HUES6 (cell line): ENCODE data around the gene PTTG1IP.
"Not testable (repeated sequence)": the region's sequence is repeated elsewhere in the genome, so short reads cannot be mapped to it uniquely, and the experiment has no call there.

Source experiments
- H3K27ac ChIP-seq: 2 replicates; pipeline ENCODE4 v1.7.0; 2013; ENCODE audit warnings: low read depth, mild to moderate bottlenecking, low read length, inconsistent platforms
- H3K27me3 ChIP-seq: 2 replicates; pipeline ENCODE4 v1.6.1; 2013; ENCODE audit warnings: low read length; ENCODE audit not compliant: control insufficient read depth, insufficient read depth
- H3K36me3 ChIP-seq: 2 replicates; pipeline ENCODE4 v1.6.1; 2013; ENCODE audit warnings: low read length; ENCODE audit not compliant: control insufficient read depth, insufficient read depth
- H3K4me1 ChIP-seq: 2 replicates; pipeline ENCODE4 v1.6.1; 2013; ENCODE audit warnings: low read length; ENCODE audit not compliant: control insufficient read depth, insufficient read depth
- H3K4me3 ChIP-seq: 2 replicates; pipeline ENCODE4 v1.5.1; 2013; ENCODE audit warnings: low read depth, low read length
- H3K9ac ChIP-seq: one replicate; pipeline ENCODE4 v1.6.1; 2013; ENCODE audit warnings: mild to moderate bottlenecking, low read length
- H3K9me3 ChIP-seq: 2 replicates; pipeline ENCODE4 v1.6.1; 2013; ENCODE audit warnings: low read depth, low read length; ENCODE audit not compliant: control insufficient read depth, insufficient read depth

PTTG1IP gene

DNA sequence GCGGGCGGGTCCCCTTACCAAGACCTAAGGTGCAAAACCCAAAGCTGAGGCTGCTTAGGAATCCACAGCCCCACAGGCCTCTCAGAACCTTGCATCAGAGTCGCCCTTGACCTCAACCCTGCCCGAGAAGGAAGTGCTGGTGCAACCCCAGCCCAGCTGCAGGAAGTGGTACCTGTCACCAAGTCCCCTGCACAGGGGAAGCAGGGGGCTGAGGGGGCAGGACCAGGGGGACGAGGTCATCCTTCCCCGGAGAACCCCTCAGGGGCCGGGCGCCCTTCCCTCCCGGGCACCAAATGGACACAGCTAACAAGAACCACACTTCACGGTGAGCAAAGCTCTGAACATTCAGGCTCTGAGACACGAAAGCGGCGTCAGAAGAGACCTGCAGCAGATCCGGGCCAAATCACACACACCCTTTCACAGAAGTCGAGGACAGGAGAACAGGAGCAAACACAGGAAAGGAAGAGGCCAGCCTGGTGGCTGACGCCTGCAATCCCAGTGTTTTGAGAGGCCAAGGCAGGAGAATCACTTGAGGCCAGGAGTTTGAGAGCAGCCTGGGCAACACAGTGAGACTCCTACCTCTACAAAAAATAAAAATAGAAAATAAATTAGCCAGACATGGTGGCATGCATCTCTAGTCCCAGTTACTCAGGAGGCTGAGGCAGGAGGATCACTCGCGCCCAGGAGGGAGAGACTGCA is 40.8 kb upstream of the PTTG1IP start:
- H3K36me3 ChIP-seq = no peaks in the 10 kb centered on the region
- no peak overlapping the region for H3K27ac ChIP-seq
- H3K9me3 ChIP-seq = no peaks in the 10 kb centered on the region
- H3K4me1 ChIP-seq = peaks cover 2% of the 10 kb centered on the region; the same call in 1 of the 2 replicates
- peaks cover 21% of the 10 kb centered on the region for H3K27me3 ChIP-seq
- H3K4me3 ChIP-seq = no peak overlapping the region
- H3K9ac ChIP-seq = no peak overlapping the region

DNA sequence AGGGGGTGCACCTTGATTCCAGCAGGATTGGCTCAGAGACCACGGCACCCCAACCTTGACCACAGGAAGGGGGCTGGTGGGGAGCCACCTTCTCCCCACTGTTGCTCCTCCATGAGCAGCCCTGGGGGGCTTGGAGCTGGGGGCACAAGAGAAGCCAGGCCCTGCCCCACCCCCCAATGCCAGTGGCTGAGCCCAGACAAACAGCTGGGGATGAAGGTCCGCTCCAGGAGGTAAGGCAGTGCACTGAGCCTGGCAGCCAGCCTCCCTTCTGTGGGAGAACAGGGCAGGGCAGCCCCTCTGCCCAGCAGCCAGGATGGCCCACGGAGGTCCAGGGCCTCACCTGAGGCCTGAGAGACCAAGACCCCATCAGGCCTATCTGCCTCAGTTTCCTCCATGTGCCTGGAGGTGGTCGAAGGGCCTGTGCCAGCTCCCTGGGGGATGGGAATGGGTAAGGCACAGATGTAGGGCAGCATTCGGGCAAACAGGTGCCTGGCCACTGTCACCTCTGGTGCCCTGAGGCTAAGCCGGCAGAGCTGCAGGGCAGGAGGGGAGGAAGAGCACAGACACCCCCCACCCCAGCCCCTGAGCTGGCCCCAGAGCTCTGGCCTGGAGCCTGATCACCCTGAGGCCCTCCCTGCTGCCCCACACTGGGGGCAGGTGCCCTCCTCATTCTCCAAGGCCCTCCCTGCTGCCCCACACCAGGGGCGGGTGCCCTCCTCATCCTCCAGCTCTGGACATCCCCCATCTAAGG is 40.1 kb upstream of the PTTG1IP start:
- no peak overlapping the region for H3K4me3 ChIP-seq

DNA sequence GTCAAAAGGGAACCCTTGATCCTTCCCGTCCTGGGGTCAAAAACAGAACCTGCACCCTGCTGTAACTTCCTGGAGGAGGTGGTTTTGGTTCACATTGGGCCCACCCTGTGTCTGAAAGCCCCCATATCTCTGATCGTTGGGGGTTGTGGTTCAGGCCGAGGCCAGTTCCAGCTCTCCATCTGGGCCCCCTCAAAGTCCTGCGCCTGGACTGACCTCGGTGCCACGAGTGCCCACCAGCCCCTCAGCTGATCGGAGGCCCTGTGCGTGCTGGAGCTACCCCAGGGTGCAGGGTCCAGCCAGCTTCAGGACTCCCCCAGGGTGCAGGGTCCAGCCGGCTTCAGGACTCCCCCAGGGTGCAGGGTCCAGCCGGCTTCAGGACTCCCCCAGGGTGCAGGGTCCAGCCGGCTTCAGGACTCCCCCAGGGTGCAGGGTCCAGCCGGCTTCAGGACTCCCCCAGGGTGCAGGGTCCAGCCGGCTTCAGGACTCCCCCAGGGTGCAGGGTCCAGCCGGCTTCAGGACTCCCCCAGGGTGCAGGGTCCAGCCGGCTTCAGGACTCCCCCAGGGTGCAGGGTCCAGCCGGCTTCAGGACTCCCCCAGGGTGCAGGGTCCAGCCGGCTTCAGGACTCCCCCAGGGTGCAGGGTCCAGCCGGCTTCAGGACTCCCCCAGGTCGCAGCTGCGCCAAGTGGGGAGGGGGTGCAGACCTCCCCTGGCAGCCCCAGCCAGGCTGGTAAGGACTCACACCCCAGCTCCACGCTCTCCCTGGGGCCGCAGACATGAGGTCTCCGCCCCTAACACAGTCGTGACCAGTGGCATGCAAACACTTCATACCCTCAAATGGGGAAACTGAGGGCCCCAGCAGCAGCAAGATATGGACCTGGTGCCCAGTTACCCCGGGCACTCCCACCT is 39.3 kb upstream of the PTTG1IP start:
- not testable (repeated sequence) for H3K36me3 ChIP-seq, H3K27ac ChIP-seq, H3K4me1 ChIP-seq, H3K9ac ChIP-seq, H3K4me3 ChIP-seq, H3K9me3 ChIP-seq, H3K27me3 ChIP-seq

More for the DNA sequence above, 40.1 kb upstream of the PTTG1IP start:
- no peak overlapping the region for H3K27ac ChIP-seq
- H3K36me3 ChIP-seq = no peaks in the 10 kb centered on the region
- H3K27me3 ChIP-seq = peaks cover 14% of the 10 kb centered on the region
- H3K9me3 ChIP-seq = no peaks in the 10 kb centered on the region
- no peak overlapping the region for H3K9ac ChIP-seq
- H3K4me1 ChIP-seq = no peaks in the 10 kb centered on the region; the same call in 1 of the 2 replicates

DNA sequence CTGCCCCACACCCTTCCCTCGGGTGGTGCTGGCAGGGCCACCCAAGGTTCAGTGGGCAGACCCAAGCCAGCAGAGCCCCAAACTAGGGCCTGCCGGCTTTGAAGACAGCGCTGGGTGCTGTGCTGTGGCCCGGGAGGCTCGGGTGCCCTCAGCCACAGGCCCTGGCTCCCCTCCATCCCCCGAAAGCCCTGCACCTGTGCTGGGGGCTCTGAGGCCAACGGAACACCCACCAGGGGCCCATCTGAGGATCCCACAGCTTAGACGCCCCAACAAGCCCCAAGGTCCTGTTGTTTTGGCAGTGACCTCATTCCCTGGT is 38.6 kb upstream of the PTTG1IP start:
- no peak overlapping the region for H3K9ac ChIP-seq
- H3K4me1 ChIP-seq = peaks cover 9% of the 10 kb centered on the region; the same call in 1 of the 2 replicates
- H3K27ac ChIP-seq = no peak overlapping the region

DNA sequence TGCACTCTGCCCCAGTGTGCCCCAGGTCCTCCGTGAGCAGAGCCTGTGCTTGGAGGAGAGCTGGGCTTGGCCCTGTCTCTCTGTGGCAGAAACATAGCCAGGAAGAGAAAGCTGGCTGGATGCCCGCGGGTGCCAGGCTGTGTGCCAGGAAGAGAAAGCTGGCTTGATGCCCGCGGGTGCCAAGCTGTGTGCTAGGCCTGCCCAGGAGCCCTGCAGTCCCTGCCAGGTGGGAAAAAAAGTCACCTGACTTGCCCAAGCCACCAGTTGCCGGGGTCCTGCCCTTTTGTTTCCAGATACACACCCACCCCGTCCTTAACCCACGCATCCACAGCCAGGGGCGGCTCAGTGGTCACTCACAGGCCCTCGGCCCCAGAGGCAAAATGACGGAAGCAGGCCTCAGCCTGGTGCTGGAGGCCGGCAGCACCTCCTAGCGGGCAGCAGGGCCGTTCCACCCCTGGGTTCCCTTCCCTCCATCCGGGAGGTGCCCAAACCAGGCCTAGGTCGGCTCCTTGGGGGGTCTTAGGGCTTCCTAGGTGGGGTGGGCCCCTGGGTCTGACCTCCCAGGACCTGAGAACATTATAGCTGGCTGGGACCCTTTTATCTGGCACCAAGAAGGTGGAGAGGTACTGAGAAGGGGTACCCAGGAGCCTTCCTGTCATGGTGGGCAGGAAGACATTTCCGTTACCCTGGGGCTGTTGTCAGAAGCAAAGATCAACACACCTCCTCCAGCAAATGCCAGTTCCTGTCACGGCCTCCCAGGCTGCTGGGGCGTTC is 38.1 kb upstream of the PTTG1IP start:
- H3K27me3 ChIP-seq = no peaks in the 10 kb centered on the region; the same call in 1 of the 2 replicates
- H3K4me3 ChIP-seq = no peak overlapping the region
- no peaks in the 10 kb centered on the region for H3K9me3 ChIP-seq
- peaks cover 14% of the 10 kb centered on the region; the same call in 1 of the 2 replicates for H3K4me1 ChIP-seq
- no peak overlapping the region for H3K9ac ChIP-seq
- no peak overlapping the region for H3K27ac ChIP-seq
- H3K36me3 ChIP-seq = no peaks in the 10 kb centered on the region

More for the DNA sequence above, 38.6 kb upstream of the PTTG1IP start:
- no peaks in the 10 kb centered on the region for H3K9me3 ChIP-seq
- no peak overlapping the region for H3K4me3 ChIP-seq
- H3K36me3 ChIP-seq = no peaks in the 10 kb centered on the region
- no peaks in the 10 kb centered on the region; the same call in 1 of the 2 replicates for H3K27me3 ChIP-seq

DNA sequence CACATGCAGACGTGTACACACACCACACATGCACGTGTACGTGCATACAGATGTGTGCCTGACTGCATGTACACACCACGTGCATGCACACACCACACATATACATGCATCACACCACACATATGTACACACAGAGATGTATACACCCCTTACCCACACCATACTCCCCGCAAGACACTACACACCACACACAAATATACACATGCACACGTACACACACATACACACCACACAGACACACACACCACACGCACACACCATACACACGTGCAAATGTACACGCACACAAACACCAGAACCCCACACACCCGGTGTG is 37.5 kb upstream of the PTTG1IP start:
- no peak overlapping the region for H3K4me3 ChIP-seq
- no peak overlapping the region for H3K9ac ChIP-seq
- H3K36me3 ChIP-seq = no peaks in the 10 kb centered on the region
- no peaks in the 10 kb centered on the region for H3K9me3 ChIP-seq
- H3K27me3 ChIP-seq = no peaks in the 10 kb centered on the region; the same call in 1 of the 2 replicates
- H3K27ac ChIP-seq = no peak overlapping the region
- peaks cover 15% of the 10 kb centered on the region; the same call in 1 of the 2 replicates for H3K4me1 ChIP-seq

DNA sequence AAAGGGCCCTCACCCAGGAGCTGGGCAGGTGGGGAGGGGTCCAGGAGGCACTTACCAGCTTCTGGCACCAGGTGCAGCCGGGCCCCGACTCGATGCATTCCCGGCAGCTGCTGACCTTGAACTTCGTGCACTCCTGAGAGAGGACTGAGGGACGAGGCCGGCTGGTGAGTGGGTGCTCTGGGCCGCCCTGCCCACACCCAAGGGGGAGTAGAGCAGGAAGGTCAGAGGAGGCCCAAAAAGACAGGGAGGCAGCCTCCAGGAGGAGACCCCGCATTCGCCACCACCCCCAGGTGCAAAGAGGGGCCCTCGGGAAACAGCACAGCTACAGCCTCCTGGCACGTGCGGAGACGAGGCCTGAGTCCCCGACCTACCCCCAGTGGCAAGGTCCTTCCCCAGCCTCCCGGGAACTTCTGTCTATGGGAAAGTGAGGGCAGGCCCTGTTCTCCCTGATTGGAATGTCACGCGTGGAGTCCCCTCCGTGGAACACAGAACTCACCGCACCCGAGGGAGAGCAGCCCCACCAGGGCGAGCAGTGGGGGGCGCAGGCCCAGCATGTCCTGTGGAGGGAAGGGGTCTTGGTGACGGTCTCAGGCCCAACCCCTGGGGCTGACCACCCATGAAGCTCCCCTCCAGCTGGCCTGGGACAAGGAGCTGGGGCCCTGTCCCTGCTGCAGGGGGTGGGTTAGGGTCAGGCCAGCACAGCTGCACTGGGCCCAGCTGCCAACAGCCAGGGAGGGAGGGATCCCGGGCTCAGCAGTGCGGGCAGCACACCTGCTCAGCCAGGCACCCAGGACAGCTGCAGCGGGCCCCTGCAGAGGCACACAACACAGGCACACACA is 37.0 kb upstream of the PTTG1IP start:
- Histone ChIP-seq H3K27me3 (no peaks in the 10 kb centered on the region; the same call in 1 of the 2 replicates), H3K4me3 (no peak overlapping the region), H3K9ac (no peak overlapping the region), H3K4me1 (peaks cover 15% of the 10 kb centered on the region; the same call in 1 of the 2 replicates), H3K36me3 (no peaks in the 10 kb centered on the region), H3K9me3 (no peaks in the 10 kb centered on the region), H3K27ac (no peak overlapping the region)

DNA sequence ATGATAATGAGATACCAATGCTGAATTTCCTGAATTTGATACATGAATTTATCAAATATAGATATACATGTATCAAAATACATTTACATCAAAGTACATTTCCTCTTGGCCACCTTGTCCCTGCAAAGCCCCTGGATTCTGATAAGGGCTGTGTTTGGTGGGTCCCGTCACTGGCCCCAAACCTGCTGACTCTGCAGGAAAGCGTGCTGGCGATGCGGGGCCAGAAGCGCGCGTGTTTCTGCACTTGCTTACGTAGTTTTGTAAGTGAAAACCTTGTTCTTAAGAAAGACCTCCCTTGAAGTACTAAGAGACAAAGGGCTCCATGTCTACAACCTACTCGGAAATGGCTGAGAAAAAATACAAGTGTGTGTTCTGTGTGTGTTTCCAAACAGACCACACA is 36.2 kb upstream of the PTTG1IP start:
- no peaks in the 10 kb centered on the region for H3K36me3 ChIP-seq
- H3K9me3 ChIP-seq = no peaks in the 10 kb centered on the region
- no peak overlapping the region for H3K9ac ChIP-seq
- no peak overlapping the region for H3K27ac ChIP-seq
- peaks cover 15% of the 10 kb centered on the region; the same call in 1 of the 2 replicates for H3K4me1 ChIP-seq
- H3K4me3 ChIP-seq = no peak overlapping the region
- H3K27me3 ChIP-seq = no peaks in the 10 kb centered on the region; the same call in 1 of the 2 replicates

DNA sequence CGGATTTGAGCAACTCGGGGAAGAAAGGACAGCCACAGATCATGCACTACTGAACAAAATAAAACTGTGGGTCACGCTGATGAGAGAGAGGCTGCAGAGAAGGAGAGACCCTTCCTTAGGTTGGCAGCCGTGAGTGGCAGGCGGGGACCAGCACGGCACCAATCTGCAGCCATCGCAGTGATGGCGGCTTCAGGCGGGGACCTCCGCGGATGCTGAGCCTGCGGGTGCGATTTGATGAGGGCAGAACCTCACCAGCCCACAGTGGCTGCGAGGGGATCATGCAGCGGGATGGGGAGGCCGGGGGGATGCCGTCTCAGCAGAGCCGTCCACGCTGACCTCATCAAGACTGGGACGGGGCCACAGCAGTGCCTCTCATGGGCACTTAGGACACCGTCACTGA is 35.4 kb upstream of the PTTG1IP start:
- Histone ChIP-seq H3K36me3 (no peaks in the 10 kb centered on the region), H3K9ac (no peak overlapping the region), H3K4me3 (no peak overlapping the region), H3K27ac (no peak overlapping the region), H3K9me3 (no peaks in the 10 kb centered on the region), H3K27me3 (no peaks in the 10 kb centered on the region), H3K4me1 (peaks cover 15% of the 10 kb centered on the region; the same call in 1 of the 2 replicates)
